Left colon (tissue), 2 donors: ENCODE data around the gene PYCR2. TPM values are rescaled to one million over a fixed set of nuclear protein-coding genes. Genes with fewer than 3 reads are reported as not detected.
A peak's percentile ranks its signal among the peaks of the same experiment; 100 is the strongest.
"Not testable (repeated sequence)": the region's sequence is repeated elsewhere in the genome, so short reads cannot be mapped to it uniquely, and the experiment has no call there.

Experiments used
- ATAC-seq: fragments of 200-7000 bp; cut with Tn5 transposase; one replicate; pipeline ENCODE4 v1.9.1; 2020; ENCODE audit warnings: mild to moderate bottlenecking, moderate library complexity
- DNase-seq, 2 donors: peaks; one replicate each; pipeline ENCODE4 v3.0.0-alpha.2; 2020
- intact Hi-C, 2 donors: fragments of 100-400 bp; cut with DNase I in 1 of 2; cut with micrococcal nuclease in 1 of 2; formaldehyde crosslinking; loops; one replicate each; pipeline versions ENCODE4 v1.11.2 to v1.14.0; 2022; cut with DNase I, micrococcal nuclease
- total RNA-seq, 2 donors: library from RNA; stranded (reverse); fragmentation: NEBNext Ultra II Directional; extraction: Animal tissue kit (Norgen Biotek cat#: 25700); gene quantifications; one replicate each; pipeline ENCODE4 v1.2.1, GENCODE V29; 2021
- donor health status: DM: no; HTN: no; CAD: no.
- donor health status: DM: yes; HTN: yes; CAD: no.

Gene PYCR2
- total RNA-seq, 2 donors from 2014 or later: 34.8 to 42.3 TPM

DNA sequence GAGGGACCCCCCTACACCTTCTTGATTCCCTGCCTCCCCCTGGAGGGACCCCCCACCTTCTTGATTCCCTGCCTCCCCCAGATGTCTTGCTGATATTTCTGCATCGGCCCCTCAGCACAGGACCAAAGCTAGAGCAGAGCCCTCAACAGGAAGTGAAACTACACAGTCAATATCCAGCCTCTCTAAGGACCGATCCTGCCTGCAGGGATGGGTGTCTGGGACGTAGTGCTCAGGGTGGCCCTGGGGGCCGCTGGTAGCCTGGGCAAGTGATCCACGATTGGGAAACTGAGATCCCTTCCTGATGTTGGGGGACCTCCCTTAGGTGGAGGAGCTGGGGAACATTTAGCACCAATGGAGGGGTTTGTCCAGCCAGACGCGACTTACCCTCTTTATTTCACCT, 20.9 kb upstream of the PYCR2 start:
- no peak for DNase-seq
- intact Hi-C loops: no loop called here
- ATAC-seq: no peak

DNA sequence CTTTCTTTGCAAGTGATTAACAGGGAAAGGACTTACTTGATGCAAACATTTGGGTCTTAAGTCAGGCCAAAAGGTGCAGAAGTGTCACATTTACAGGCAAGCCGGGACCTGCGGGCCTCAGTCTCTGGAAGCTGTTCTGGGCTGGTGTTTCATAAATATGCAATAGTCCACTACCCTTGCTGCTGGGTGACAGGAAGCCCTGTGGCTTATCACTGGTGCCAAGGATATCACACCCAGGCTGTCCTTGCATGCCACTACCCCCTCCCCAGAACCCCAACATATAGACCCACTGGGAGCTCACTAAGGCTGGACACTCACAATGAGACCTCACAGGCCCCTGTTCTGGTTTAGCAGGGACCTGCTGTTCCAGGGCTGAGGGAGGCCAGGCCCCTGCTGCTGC, 20.3 kb upstream of the PYCR2 start:
- DNase-seq (no peak), ATAC-seq (no peak)
- intact Hi-C loops: no loop called here

DNA sequence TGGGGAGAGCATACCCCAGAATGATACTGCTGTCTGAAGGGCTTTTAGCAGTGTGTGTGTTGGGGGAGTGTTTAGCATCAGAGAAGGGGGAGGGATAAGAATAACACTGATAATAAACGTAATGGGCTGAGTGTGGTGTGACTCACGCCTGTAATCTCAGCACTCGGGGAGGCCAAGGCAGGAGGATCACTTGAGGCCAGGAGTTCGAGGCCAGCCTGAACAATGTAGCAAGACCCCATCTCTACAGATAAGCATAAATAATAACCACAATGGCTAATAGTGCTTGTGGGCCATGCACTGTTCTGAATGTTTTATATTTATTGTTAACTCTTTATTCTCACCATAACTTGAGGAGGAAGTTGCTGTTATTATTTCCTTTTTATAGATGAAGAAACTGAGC, 19.5 kb upstream of the PYCR2 start:
- intact Hi-C loops: no loop called here
- DNase-seq (no peak), ATAC-seq (no peak)

DNA sequence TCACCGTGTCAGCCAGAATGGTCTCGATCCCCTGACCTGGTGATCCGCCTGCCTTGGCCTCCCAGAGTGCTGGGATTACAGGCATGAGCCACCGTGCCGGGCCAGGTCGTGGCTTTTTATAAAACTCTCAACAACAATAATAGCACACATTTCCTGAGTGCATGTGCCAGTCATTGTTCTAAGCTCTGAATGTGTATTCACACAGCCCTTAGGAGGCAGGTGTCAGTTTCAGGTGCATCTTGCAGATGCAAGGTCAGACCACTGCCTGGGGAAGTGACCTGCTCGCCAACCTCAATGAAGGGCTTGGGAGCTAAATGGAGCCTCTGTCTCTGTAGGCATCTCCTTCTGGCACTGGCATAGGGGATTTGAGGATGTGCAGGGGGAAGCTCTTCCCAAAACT, 18.5 kb upstream of the PYCR2 start:
- ATAC-seq (no peak), DNase-seq (no peak)
- intact Hi-C loops: no loop called here

DNA sequence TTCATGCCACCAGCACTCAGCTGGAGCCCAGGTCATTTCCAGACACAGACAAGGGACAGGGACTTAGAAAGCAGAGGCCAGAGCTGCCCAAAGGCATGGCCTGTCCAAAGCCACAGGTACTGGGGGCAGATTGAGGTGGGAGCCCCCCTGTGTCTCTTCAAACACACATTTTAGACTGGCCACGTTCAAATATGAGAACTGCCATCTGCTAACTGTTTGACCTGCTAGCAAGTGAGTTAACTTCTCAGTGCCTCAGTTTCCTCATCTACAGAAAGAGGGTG, 17.8 kb upstream of the PYCR2 start:
- DNase-seq (no peak), ATAC-seq (no peak)
- intact Hi-C loops: no loop called here

GRCh38 chr1:225941187-225941941, 17.3 kb upstream of the PYCR2 start, which contains the start of gene LEFTY2:
LEFTY2 (minus strand) TSS chr1:225941220; CDS start chr1:225941140, 80 bp downstream.
- no peak for ATAC-seq
- intact Hi-C loops: no loop called here
- no peak for DNase-seq

- DNase-seq (no peak), ATAC-seq (no peak)
- intact Hi-C loops: no loop called here
Observed at GRCh38 chr1:225940385-225941151, 16.5 kb upstream of the PYCR2 start.

DNA sequence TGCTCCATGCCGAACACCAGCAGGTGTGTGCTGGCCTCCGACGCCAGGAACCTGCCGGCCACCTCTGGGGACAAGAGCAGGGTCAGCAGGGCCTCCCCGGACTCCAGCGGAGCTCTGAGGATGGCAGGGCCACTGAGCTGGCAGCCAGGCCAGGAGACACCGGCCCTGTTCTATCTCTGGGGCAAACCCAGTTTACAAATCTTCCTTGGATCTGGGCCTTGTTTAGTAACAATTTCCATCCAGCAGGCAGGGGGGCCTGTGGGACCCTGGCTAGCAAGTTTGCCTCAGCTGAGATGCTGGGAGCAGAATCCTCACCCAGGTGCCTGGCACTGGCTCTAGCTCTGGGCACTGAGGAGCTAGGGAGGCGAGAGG, 15.9 kb upstream of the PYCR2 start:
- DNase-seq, ATAC-seq, intact Hi-C loops: not testable (repeated sequence)

- intact Hi-C loops, DNase-seq: not testable (repeated sequence)
- peak; percentile 41 for ATAC-seq
Observed at GRCh38 chr1:225939097-225939938, 15.3 kb upstream of the PYCR2 start.

- peak; percentile 43 for ATAC-seq
- no peak for DNase-seq
Observed at GRCh38 chr1:225937048-225937968, 13.3 kb upstream of the PYCR2 start.

DNA sequence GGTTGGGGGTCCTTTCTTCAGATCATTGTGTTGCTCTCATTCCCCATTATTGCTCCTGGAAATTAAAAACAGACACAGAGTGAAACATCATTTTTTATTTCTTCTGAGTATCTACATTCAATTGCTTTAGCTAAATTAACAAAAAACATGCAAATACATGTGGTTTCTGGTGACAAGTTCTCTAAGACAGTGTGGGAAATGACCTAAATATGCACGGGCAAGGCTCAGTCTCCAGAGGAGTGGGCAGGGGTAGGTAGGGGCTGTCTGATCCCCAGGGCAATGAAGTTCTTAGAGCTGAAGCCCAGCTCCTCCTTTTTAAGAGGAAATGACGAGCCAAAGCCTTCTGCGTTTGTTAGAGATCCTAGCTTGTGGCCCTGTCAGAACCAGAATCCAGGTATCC, 12.5 kb upstream of the PYCR2 start:
- no peak for DNase-seq
- intact Hi-C loops: no loop called here
- no peak for ATAC-seq

More at GRCh38 chr1:225937048-225937968, 13.3 kb upstream of the PYCR2 start:
- intact Hi-C loops: no loop called here

- ATAC-seq, intact Hi-C loops, DNase-seq: not testable (repeated sequence)
Observed at GRCh38 chr1:225936086-225936485, 12.0 kb upstream of the PYCR2 start.

DNA sequence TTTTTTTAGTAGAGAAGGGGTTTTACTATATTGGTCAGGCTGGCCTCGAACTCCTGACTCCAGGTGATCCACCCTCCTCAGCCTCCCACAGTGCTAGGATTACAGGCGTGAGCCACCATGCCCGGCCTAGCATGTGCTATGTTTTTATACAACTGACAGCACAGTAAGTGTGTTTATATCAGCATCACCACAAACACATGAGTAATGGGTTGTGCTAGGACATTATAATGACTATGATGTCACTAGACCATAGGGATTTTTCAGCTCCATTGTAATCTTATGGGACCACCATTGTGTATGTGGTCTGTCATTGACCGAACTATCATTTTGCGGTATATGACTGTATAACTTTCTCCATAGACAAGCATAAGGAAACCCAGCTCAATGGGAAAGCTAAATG, 10.7 kb upstream of the PYCR2 start:
- no peak for DNase-seq
- intact Hi-C loops: no loop called here
- no peak for ATAC-seq

DNA sequence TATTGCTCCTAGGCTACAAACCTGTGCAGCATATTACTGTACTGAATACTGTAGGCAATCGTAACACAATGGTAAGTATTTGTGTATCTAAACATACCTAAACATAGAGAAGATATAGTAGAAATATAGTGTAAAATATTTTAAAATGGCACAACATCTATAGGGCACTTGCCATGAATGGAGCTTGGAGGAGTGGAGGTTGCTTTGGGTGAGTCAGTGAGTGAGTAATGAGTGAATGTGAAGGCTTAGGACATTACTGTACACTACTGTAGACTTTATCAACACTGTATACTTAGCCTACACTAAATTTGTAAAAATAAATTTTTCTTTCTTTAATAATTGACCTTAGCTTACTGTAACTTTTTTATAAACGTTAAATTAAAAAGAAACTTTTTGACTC, 9.0 kb upstream of the PYCR2 start:
- ATAC-seq (no peak), DNase-seq (no peak)
- intact Hi-C loops: no loop called here

GRCh38 chr1:225931270-225932136, 7.5 kb upstream of the PYCR2 start:
- no peak for ATAC-seq
- intact Hi-C loops: no loop called here
- no peak for DNase-seq

- no peak for ATAC-seq
- intact Hi-C loops: no loop called here
- DNase-seq: no peak
Observed at GRCh38 chr1:225930566-225930965, 6.5 kb upstream of the PYCR2 start.

DNA sequence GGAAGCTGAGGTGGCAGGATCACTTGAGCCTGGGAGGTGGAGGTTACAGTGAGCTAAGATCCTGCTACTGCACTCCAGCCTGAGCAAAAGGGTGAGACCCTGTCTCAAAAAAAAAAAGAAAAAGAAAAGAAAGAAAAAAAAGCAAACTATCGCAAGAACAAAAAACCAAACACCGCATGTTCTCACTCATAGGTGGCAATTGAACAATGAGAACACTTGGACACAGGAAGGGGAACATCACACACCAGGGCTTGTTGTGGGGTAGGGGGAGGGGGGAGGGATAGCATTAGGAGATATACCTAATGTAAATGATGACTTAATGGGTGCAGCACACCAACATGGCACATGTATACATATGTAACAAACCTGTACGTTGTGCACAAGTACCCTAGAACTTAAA, 5.4 kb upstream of the PYCR2 start:
- ATAC-seq, DNase-seq, intact Hi-C loops: not testable (repeated sequence)
